Right atrium auricular region (tissue), 2 donors: ENCODE measurements around the gene FAM107B. TPM values are rescaled to one million over a fixed set of nuclear protein-coding genes. Genes with fewer than 3 reads are reported as not detected.

Source experiments
- DNase-seq: peaks from one replicate; pipeline ENCODE4 v3.0.0-alpha.2; 2019; ENCODE audit warnings: low spot score
- H3K27ac ChIP-seq, 2 donors: fragments of 200-600 bp; sonication (generic); 1 replicate in 1 of 2; 2 replicates in 1 of 2; pipeline ENCODE4 v1.5.1; 2016 to 2019
- H3K27me3 ChIP-seq, 2 donors: fragments of 200-600 bp; sonication (generic); one replicate each; pipeline versions ENCODE4 v1.5.1 to v1.6.0; 2017 to 2019
- H3K36me3 ChIP-seq: fragments of 200-600 bp; sonication (generic); one replicate; pipeline ENCODE4 v1.5.1; 2016
- H3K4me1 ChIP-seq, 2 donors: fragments of 200-600 bp; sonication (generic); one replicate each; pipeline versions ENCODE4 v1.5.1 to v1.6.0; 2017 to 2019
- H3K4me3 ChIP-seq, 2 donors: fragments of 200-600 bp; sonication (generic); 1 replicate in 1 of 2; 2 replicates in 1 of 2; pipeline ENCODE4 v1.5.1; 2017 to 2019; ENCODE audit warnings: mild to moderate bottlenecking in 1 of 2, moderate library complexity in 1 of 2
- H3K9me3 ChIP-seq, 2 donors: fragments of 200-600 bp; sonication (generic); one replicate each; pipeline ENCODE4 v1.5.1; 2019
- total RNA-seq, 2 donors: library from RNA; depleted of rRNA; stranded (reverse); fragments of >200 nt; gene quantifications; one replicate each; pipeline ENCODE4 v1.1.0, GENCODE V29; 2016
- TF ChIP-seq, protein P1 (sequence below), 2 donors: fragments of 200-600 bp; sonication (generic); IDR thresholded peaks; one replicate each; pipeline ENCODE4 v1.5.1; 2019; ENCODE audit warnings: antibody characterized with exemption in 2 of 2

The FAM107B gene
- total RNA-seq, 2 donors from 2014 or later: 10.6 to 14.1 TPM

DNA sequence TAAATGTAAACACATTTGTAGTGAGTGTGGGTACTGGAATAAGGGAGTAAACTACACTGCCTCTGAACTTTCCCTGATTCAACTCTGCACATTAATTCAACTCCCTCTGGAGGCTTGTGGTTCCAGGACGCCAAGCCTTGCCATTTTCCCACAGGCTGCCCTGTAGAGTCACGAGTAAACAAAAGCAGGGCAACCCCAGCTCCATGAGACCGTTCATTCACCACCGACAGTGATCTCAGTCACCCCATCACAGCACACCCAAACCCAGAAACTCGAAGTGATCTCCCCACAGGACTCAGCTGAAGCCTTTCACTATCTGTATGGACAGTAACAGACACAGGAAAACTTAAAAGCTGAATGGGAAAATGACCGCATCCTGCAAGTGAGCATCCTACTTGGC is 225.2 kb downstream of the FAM107B start:
- H3K27ac ChIP-seq: no peak overlapping the region
- H3K9me3 ChIP-seq: no peaks in the 10 kb centered on the region
- H3K27me3 ChIP-seq: no peaks in the 10 kb centered on the region
- peaks cover 0 to 8% of the 10 kb centered on the region in 2 donors for H3K4me1 ChIP-seq
- TF ChIP-seq, protein P1, sequence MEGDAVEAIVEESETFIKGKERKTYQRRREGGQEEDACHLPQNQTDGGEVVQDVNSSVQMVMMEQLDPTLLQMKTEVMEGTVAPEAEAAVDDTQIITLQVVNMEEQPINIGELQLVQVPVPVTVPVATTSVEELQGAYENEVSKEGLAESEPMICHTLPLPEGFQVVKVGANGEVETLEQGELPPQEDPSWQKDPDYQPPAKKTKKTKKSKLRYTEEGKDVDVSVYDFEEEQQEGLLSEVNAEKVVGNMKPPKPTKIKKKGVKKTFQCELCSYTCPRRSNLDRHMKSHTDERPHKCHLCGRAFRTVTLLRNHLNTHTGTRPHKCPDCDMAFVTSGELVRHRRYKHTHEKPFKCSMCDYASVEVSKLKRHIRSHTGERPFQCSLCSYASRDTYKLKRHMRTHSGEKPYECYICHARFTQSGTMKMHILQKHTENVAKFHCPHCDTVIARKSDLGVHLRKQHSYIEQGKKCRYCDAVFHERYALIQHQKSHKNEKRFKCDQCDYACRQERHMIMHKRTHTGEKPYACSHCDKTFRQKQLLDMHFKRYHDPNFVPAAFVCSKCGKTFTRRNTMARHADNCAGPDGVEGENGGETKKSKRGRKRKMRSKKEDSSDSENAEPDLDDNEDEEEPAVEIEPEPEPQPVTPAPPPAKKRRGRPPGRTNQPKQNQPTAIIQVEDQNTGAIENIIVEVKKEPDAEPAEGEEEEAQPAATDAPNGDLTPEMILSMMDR (IDR thresholded peaks at IDR 0.05): no peak
- H3K36me3 ChIP-seq: no peaks in the 10 kb centered on the region
- no peak overlapping the region for H3K4me3 ChIP-seq
- DNase-seq: peak; percentile 21

DNA sequence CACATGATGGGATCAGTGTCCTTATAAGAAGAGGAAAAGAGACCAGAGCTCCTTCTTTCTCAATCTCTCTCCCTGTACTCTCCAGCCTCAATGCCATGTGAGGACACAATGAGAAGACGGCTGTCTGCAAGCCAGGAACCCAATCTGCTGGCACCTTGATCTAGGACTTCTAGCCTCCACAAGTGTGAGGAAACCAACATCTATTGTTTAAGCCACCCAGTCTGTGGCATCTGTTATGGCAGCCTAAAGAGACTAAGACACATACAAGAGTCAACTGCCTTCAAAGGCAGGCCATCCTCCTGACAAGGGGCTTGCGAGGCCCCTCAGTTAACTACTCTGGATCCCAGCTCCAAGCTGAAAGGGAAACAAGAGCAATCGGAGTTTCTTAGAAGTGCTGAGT is 225.7 kb downstream of the FAM107B start:
- Histone ChIP-seq H3K27me3 (no peaks in the 10 kb centered on the region), H3K36me3 (no peaks in the 10 kb centered on the region), H3K4me1 (peaks cover 0 to 3% of the 10 kb centered on the region in 2 donors), H3K27ac (no peak overlapping the region), H3K9me3 (no peaks in the 10 kb centered on the region), H3K4me3 (no peak overlapping the region)
- DNase-seq: peak; percentile 32
- TF ChIP-seq, protein P1 (IDR thresholded peaks at IDR 0.05): no peak

DNA sequence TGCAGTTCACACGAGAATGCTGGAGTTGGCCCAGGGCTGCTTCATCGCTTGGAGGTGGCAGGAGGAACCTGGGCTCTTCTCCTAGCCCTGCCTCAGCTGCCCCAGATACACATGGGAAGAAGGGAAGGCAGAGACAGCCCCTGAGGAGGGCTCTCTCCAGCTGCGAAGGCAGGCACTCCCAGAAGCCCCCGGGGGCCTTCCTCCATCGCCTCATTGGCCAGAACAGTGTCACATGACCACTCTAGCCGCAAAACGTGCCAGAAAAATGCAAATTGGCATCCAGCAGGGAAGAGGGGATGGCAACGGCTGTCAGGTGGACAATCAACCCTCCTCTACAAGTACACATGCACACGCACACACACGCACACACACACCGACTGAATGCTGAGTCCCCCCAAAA is 226.2 kb downstream of the FAM107B start:
- DNase-seq: no peak
- Histone ChIP-seq H3K27ac (no peak overlapping the region), H3K4me1 (no peaks in the 10 kb centered on the region), H3K36me3 (no peaks in the 10 kb centered on the region), H3K27me3 (no peaks in the 10 kb centered on the region), H3K4me3 (no peak overlapping the region), H3K9me3 (no peaks in the 10 kb centered on the region)
- TF ChIP-seq, protein P1 (IDR thresholded peaks at IDR 0.05): no peak

DNA sequence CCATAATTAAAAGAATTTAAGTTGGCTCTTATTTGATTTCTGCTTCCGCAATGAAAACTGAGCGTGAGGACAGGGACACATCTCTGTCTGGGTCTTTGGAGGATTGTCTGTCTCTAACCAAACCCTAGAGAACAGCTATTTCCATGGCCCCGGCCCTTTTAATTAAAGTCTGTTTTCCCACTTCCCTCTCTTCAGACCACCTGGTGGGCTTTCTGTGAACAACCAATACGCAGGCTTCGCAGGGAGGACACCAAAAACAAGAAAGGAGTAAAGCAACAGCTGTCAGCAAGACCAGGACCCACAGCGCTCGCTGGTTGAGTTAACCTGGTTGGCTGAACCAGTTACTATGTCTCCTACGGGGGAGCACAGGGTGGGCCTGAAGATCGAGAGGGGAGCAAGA is 226.9 kb downstream of the FAM107B start:
- H3K36me3 ChIP-seq: no peaks in the 10 kb centered on the region
- no peaks in the 10 kb centered on the region for H3K9me3 ChIP-seq
- DNase-seq: peak; percentile 34
- H3K4me1 ChIP-seq: no peaks in the 10 kb centered on the region
- no peak overlapping the region for H3K27ac ChIP-seq
- TF ChIP-seq, protein P1 (IDR thresholded peaks at IDR 0.05): no peak
- no peaks in the 10 kb centered on the region for H3K27me3 ChIP-seq
- H3K4me3 ChIP-seq: no peak overlapping the region

DNA sequence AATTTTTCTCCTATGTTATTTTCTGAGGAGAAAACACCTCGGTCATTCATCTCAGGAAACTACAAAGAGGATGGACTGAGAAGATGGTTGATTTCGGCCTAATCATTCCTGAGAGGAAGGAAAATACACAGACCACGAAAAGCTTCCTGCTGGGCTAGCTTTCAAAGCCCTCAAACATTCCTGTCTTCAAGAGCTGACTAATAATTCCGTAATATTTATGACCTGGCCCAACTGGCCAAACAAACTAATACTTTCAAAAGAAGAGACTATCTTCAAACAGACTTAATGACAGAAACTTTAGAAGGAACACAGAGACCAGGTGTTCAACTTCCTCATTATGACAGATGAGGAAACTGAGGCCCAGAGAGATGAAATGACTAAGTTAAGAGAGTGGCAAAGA is 228.9 kb downstream of the FAM107B start:
- Histone ChIP-seq H3K9me3 (no peaks in the 10 kb centered on the region), H3K27ac (no peak overlapping the region), H3K36me3 (no peaks in the 10 kb centered on the region), H3K27me3 (no peaks in the 10 kb centered on the region), H3K4me3 (no peak overlapping the region), H3K4me1 (no peaks in the 10 kb centered on the region)
- DNase-seq: peak; percentile 23
- TF ChIP-seq, protein P1 (IDR thresholded peaks at IDR 0.05): no peak

DNA sequence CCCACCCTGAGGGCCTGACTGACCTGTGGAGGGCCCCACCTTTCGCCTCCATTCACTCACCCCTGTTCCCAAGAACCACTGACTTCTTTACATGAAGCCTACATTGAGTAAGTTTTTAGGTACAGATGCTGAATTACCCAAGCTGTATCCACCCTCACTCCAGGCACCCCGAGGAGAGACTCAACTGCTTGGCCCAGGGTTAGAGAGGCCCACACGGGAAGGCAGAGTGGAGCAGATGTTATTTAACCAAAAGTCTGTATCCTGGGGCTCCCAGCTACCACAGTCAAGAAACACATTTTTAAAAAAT is 230.8 kb downstream of the FAM107B start:
- no peaks in the 10 kb centered on the region for H3K4me1 ChIP-seq
- no peaks in the 10 kb centered on the region for H3K36me3 ChIP-seq
- H3K27ac ChIP-seq: peak overlapping the region; percentile 41 to 45
- H3K4me3 ChIP-seq: no peak overlapping the region
- H3K27me3 ChIP-seq: no peaks in the 10 kb centered on the region
- DNase-seq: peak; percentile 51
- H3K9me3 ChIP-seq: no peaks in the 10 kb centered on the region
- TF ChIP-seq, protein P1 (IDR thresholded peaks at IDR 0.05): no peak
